Right atrium auricular region (tissue), 2 donors: Measurements from ENCODE around the gene STARD10. TPM values are rescaled to one million over a fixed set of nuclear protein-coding genes. Genes with fewer than 3 reads are reported as not detected.

ENCODE experiments used
- DNase-seq: peaks from one replicate; pipeline ENCODE4 v3.0.0-alpha.2; 2019; ENCODE audit warnings: low spot score
- H3K27ac ChIP-seq, 2 donors: fragments of 200-600 bp; sonication (generic); 1 replicate in 1 of 2; 2 replicates in 1 of 2; pipeline ENCODE4 v1.5.1; 2016 to 2019
- H3K27me3 ChIP-seq, 2 donors: fragments of 200-600 bp; sonication (generic); one replicate each; pipeline versions ENCODE4 v1.5.1 to v1.6.0; 2017 to 2019
- H3K36me3 ChIP-seq: fragments of 200-600 bp; sonication (generic); one replicate; pipeline ENCODE4 v1.5.1; 2016
- H3K4me1 ChIP-seq, 2 donors: fragments of 200-600 bp; sonication (generic); one replicate each; pipeline versions ENCODE4 v1.5.1 to v1.6.0; 2017 to 2019
- H3K4me3 ChIP-seq, 2 donors: fragments of 200-600 bp; sonication (generic); 1 replicate in 1 of 2; 2 replicates in 1 of 2; pipeline ENCODE4 v1.5.1; 2017 to 2019; ENCODE audit warnings: mild to moderate bottlenecking in 1 of 2, moderate library complexity in 1 of 2
- H3K9me3 ChIP-seq, 2 donors: fragments of 200-600 bp; sonication (generic); one replicate each; pipeline ENCODE4 v1.5.1; 2019
- CTCF ChIP-seq, 2 donors: fragments of 200-600 bp; sonication (generic); IDR thresholded peaks; one replicate each; pipeline ENCODE4 v1.5.1; 2019; ENCODE audit warnings: antibody characterized with exemption in 2 of 2
- total RNA-seq, 2 donors: library from RNA; depleted of rRNA; stranded (reverse); fragments of >200 nt; gene quantifications; one replicate each; pipeline ENCODE4 v1.1.0, GENCODE V29; 2016

The STARD10 gene
- total RNA-seq, 2 donors from 2014 or later: 77.0 to 112 TPM

- H3K4me1 ChIP-seq: peaks cover 0 to 21% of the 10 kb centered on the region in 2 donors
- peak overlapping the region; percentile 66 to 80 for H3K27ac ChIP-seq
- no peak for DNase-seq
- no peaks in the 10 kb centered on the region for H3K27me3 ChIP-seq
- TF ChIP-seq CTCF (IDR thresholded peaks at IDR 0.05): no peak
- H3K9me3 ChIP-seq: no peaks in the 10 kb centered on the region
- H3K4me3 ChIP-seq: no peak overlapping the region
- H3K36me3 ChIP-seq: no peaks in the 10 kb centered on the region
Measured at GRCh38 chr11:72760539-72761405, 33.1 kb downstream of the STARD10 start.

GRCh38 chr11:72759468-72759985 lies 34.3 kb downstream of the STARD10 start:
- peak overlapping the region; percentile 29 to 66 for H3K27ac ChIP-seq

GRCh38 chr11:72758690-72759389 lies 35.0 kb downstream of the STARD10 start:
- no peak for TF ChIP-seq CTCF (IDR thresholded peaks at IDR 0.05)
- Histone ChIP-seq H3K27ac (peak overlapping the region; percentile 32 to 66), H3K27me3 (no peaks in the 10 kb centered on the region), H3K4me1 (peaks cover 0 to 21% of the 10 kb centered on the region in 2 donors), H3K4me3 (no peak overlapping the region), H3K36me3 (no peaks in the 10 kb centered on the region), H3K9me3 (no peaks in the 10 kb centered on the region)
- DNase-seq: no peak

More at GRCh38 chr11:72759468-72759985, 34.3 kb downstream of the STARD10 start:
- DNase-seq: no peak
- Histone ChIP-seq H3K4me3 (no peak overlapping the region), H3K36me3 (no peaks in the 10 kb centered on the region), H3K27me3 (no peaks in the 10 kb centered on the region), H3K9me3 (no peaks in the 10 kb centered on the region), H3K4me1 (peaks cover 0 to 21% of the 10 kb centered on the region in 2 donors)
- no peak for TF ChIP-seq CTCF (IDR thresholded peaks at IDR 0.05)

- no peaks in the 10 kb centered on the region for H3K36me3 ChIP-seq
- no peaks in the 10 kb centered on the region for H3K27me3 ChIP-seq
- no peak overlapping the region for H3K4me3 ChIP-seq
- no peak for DNase-seq
- peaks cover 0 to 21% of the 10 kb centered on the region in 2 donors for H3K4me1 ChIP-seq
- peak overlapping the region; percentile 32 to 66 for H3K27ac ChIP-seq
- H3K9me3 ChIP-seq: no peaks in the 10 kb centered on the region
- no peak for TF ChIP-seq CTCF (IDR thresholded peaks at IDR 0.05)
Measured at GRCh38 chr11:72758304-72758689, 35.5 kb downstream of the STARD10 start.

- Histone ChIP-seq H3K4me3 (no peak overlapping the region), H3K9me3 (no peaks in the 10 kb centered on the region), H3K27me3 (no peaks in the 10 kb centered on the region), H3K4me1 (peaks cover 0 to 39% of the 10 kb centered on the region in 2 donors), H3K27ac (no peak overlapping the region), H3K36me3 (no peaks in the 10 kb centered on the region)
- no peak for TF ChIP-seq CTCF (IDR thresholded peaks at IDR 0.05)
- no peak for DNase-seq
Measured at GRCh38 chr11:72755713-72756285, 38.0 kb downstream of the STARD10 start.
